Measurements from ENCODE around the gene TPSG1.

TPSG1 gene

DNA sequence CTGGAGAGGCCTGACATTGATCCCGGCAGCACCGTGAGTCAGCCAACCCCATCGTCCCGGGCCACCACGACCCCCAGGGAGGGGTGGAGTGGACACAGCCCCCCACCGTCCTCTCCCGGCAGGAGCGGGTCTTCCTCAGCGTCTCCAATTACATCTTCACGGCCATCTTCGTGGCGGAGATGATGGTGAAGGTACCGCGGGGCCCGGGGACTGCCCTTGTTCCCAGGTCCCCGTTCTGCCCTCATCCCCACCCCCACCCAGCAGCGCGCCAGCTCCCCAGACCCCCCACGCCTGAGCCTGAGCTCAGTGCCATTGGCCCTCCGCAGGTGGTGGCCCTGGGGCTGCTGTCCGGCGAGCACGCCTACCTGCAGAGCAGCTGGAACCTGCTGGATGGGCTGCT lies 14.6 kb downstream of the TPSG1 start:
- TF ChIP-seq, protein P1, sequence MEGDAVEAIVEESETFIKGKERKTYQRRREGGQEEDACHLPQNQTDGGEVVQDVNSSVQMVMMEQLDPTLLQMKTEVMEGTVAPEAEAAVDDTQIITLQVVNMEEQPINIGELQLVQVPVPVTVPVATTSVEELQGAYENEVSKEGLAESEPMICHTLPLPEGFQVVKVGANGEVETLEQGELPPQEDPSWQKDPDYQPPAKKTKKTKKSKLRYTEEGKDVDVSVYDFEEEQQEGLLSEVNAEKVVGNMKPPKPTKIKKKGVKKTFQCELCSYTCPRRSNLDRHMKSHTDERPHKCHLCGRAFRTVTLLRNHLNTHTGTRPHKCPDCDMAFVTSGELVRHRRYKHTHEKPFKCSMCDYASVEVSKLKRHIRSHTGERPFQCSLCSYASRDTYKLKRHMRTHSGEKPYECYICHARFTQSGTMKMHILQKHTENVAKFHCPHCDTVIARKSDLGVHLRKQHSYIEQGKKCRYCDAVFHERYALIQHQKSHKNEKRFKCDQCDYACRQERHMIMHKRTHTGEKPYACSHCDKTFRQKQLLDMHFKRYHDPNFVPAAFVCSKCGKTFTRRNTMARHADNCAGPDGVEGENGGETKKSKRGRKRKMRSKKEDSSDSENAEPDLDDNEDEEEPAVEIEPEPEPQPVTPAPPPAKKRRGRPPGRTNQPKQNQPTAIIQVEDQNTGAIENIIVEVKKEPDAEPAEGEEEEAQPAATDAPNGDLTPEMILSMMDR (conservative IDR thresholded peaks at IDR 0.05) = no peak
- no peak overlapping the region for H3K27ac ChIP-seq

DNA sequence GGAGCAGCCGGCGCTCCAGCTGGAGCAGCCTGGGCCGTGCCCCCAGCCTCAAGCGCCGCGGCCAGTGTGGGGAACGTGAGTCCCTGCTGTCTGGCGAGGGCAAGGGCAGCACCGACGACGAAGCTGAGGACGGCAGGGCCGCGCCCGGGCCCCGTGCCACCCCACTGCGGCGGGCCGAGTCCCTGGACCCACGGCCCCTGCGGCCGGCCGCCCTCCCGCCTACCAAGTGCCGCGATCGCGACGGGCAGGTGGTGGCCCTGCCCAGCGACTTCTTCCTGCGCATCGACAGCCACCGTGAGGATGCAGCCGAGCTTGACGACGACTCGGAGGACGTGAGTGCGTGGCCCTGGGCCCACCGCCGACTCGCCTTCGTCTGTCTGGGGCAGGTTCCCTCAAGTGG lies 16.0 kb downstream of the TPSG1 start:
- TF ChIP-seq, protein P1 (conservative IDR thresholded peaks at IDR 0.05) = no peak

DNA sequence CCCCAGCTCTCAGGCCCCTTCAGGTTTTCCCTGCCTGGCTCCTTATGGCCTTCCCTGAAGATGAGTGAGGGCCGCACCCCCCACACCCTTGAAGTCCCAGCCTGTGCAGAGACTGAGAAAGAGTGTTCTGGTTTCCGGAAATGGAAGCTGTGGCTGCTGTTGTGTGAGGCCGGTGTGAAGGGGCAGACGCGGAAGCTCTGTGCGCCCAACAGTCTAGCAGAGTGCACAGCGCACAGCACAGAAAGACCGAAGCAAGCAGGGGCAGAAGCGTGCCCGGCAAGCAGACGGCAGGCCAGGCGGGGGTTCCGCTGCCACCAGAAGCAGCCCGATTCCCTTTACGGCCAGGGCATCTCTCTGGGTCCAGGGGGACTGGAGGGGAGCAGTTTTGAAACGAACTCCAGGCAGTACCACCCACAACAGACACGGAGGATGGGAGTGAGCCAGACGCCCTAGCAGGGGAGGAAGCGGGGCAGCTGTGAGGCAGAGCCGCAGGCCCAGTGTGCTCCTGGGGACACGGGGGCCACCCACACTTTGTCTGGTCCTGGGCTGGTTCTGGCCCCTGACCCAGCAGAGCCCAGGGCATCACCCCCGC lies 16.7 kb downstream of the TPSG1 start:
- H3K27ac ChIP-seq = no peak overlapping the region
- TF ChIP-seq, protein P1 (conservative IDR thresholded peaks at IDR 0.05) = no peak

More for the DNA sequence above, 16.0 kb downstream of the TPSG1 start:
- H3K27ac ChIP-seq = no peak overlapping the region

DNA sequence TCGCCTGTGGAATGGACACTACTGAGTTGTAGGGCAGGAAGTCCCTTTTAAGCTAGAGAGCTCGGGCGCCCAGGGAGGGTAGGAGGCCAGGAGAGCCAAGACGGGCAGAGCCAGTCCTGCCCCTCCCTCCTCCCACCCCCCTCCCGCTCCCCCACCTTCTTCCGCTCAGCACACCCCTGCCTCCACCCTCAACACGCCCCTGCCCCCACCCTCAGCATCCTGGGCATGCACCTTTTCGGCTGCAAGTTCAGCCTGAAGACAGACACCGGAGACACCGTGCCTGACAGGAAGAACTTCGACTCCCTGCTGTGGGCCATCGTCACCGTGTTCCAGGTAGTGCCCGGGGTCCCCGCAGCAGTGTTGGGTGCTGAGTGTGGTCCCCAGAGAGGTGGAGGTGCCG lies 18.3 kb downstream of the TPSG1 start:
- TF ChIP-seq, protein P1 (conservative IDR thresholded peaks at IDR 0.05) = no peak
- no peak overlapping the region for H3K27ac ChIP-seq

DNA sequence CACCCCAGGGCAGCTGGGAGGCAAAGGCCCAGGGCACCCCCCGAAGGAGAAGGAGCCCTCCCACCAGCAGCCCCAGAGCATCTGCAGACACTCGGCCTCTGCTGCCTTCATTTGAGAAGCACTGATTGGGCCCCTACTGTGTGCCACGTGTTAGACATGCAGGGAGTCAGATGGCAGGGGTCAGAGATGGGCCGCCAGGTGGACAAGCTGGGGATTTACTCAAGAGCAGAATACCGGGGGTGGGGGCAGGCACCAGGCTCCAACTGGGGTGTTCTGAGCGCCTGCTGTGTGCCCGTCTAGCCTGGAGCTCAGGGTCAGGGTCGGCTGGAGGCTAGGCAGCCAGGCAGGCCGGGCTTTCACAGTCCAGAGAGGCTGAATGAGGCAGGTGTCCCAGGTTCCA lies 18.7 kb downstream of the TPSG1 start:
- TF ChIP-seq, protein P1 (conservative IDR thresholded peaks at IDR 0.05) = no peak

DNA sequence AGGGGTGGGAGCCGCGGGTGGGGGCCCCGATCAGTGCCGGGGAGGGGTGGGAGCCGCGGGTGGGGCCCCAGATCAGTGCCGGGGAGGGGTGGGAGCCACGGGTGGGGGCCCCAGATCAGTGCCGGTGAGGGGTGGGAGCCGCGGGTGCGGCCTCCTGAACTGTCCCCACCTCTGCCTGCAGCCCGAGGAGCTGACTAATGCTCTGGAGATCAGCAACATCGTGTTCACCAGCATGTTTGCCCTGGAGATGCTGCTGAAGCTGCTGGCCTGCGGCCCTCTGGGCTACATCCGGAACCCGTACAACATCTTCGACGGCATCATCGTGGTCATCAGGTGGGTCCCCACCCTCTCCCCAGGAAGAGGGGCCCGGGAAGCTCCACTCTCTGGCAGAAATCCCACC lies 20.1 kb downstream of the TPSG1 start:
- no peak overlapping the region for H3K27ac ChIP-seq
- TF ChIP-seq, protein P1 (conservative IDR thresholded peaks at IDR 0.05) = no peak

More for the DNA sequence above, 18.7 kb downstream of the TPSG1 start:
- H3K27ac ChIP-seq = no peak overlapping the region

DNA sequence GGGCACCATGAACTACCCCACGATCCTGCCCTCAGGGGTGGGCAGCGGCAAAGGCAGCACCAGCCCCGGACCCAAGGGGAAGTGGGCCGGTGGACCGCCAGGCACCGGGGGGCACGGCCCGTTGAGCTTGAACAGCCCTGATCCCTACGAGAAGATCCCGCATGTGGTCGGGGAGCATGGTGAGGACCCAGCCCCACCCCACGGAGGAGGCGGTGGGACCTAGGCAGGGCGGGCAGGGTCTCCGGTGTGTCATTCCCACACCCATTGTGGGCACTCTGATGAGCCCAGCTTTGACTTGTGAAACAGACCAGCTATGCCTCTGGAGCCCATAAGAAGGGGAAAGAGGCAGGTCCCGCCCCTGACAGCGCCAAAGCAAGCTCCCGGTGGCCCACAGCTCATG lies 22.8 kb downstream of the TPSG1 start:
- no peak overlapping the region for H3K27ac ChIP-seq
- TF ChIP-seq, protein P1 (conservative IDR thresholded peaks at IDR 0.05) = no peak
